HCT116 (cell line): Measurements from ENCODE around the gene DEPDC1B. TPM values are rescaled to one million over a fixed set of nuclear protein-coding genes. Genes with fewer than 3 reads are reported as not detected.

Source experiments
- ATAC-seq: fragments of 200-7000 bp; cut with Tn5 transposase; 2 replicates; pipeline ENCODE4 v1.9.1; 2020; ENCODE audit warnings: mild to moderate bottlenecking, moderate library complexity
- BruUV-seq: library from RNA; stranded (reverse); fragments of 400-500 nt; replicated peaks from 2 replicates; lab custom pipeline; 2021; lab: Mats Ljungman, UMichigan
- CTCF ChIA-PET: fragments of 300-600 bp; sonication (Branson Sonifier 250); formaldehyde crosslinking; loops from one replicate; lab custom pipeline; 2021; ENCODE audit warnings: antibody characterized with exemption; lab: Charles Lee
- POLR2A ChIA-PET: fragments of 300-600, 350-600 bp; sonication (Branson Sonifier 250); formaldehyde crosslinking; loops from one replicate; lab custom pipeline; 2021; ENCODE audit warnings: antibody characterized with exemption; lab: Charles Lee
- RAD21 ChIA-PET, 2 experiments: fragments of 300-600 bp; sonication (Branson Sonifier 250); formaldehyde crosslinking; loops; one replicate each; lab custom pipeline; 2023; ENCODE audit warnings: low total read pairs in 2 of 2; ENCODE audit not compliant: uncharacterized antibody in 2 of 2, unreplicated experiment in 2 of 2, low non-redundant PET in 1 of 2; lab: Charles Lee
- DNase-seq: peaks from one replicate; pipeline ENCODE4 v3.0.0-alpha.2; 2010; ENCODE audit warnings: low read depth, low spot score
- H2AFZ ChIP-seq: fragments of 200-600 bp; shearing (Covaris generic), sonication (generic); 2 replicates; pipeline ENCODE4 v1.6.1; 2017; ENCODE audit warnings: low read depth, mixed run types, mixed read lengths, antibody characterized with exemption, low read length; ENCODE audit not compliant: poor library complexity, severe bottlenecking
- H3K27ac ChIP-seq: 2 replicates; pipeline ENCODE4 v1.5.1; 2012; ENCODE audit warnings: low read depth, low read length
- H3K27me3 ChIP-seq: fragments of 200-600 bp; sonication (generic); 2 replicates; pipeline ENCODE4 v1.6.1; 2016; ENCODE audit warnings: mixed run types, low read length, mixed read lengths; ENCODE audit not compliant: insufficient read depth
- H3K36me3 ChIP-seq, 2 experiments: fragments of 200-500 bp in 1 of 2; fragments of 200-600 bp in 1 of 2; sonication (Bioruptor generic) in 1 of 2; sonication (generic) in 1 of 2; 2 replicates each; pipeline versions ENCODE4 v1.5.1 to v1.6.1; 2014 to 2016; ENCODE audit warnings: low read length in 2 of 2, inconsistent platforms in 1 of 2, mixed read lengths in 1 of 2, mixed run types in 1 of 2; ENCODE audit not compliant: insufficient read depth in 2 of 2, control insufficient read depth in 1 of 2
- H3K4me1 ChIP-seq, 2 experiments: fragments of 200-600 bp in 1 of 2; sonication (generic) in 1 of 2; 2 replicates each; pipeline versions ENCODE4 v1.5.1 to v1.6.1; 2012 to 2017; ENCODE audit warnings: low read length in 2 of 2, inconsistent platforms in 1 of 2, mild to moderate bottlenecking in 1 of 2, mixed read lengths in 1 of 2, mixed run types in 1 of 2, moderate library complexity in 1 of 2; ENCODE audit not compliant: insufficient read depth in 2 of 2, control insufficient read depth in 1 of 2
- H3K4me2 ChIP-seq: fragments of 200-600 bp; sonication (generic); 2 replicates; pipeline ENCODE4 v1.6.1; 2017; ENCODE audit warnings: mixed run types, low read length, mixed read lengths
- H3K4me3 ChIP-seq, 2 experiments: fragments of 200-600 bp in 1 of 2; sonication (generic) in 1 of 2; replicated peaks in 1 of 2; 2 replicates each; pipeline ENCODE4 v1.5.1; 2011 to 2016; ENCODE audit warnings: low read length in 2 of 2, control low read depth in 1 of 2, low read depth in 1 of 2, mild to moderate bottlenecking in 1 of 2, mixed read lengths in 1 of 2, mixed run types in 1 of 2
- H3K79me2 ChIP-seq: fragments of 200-600 bp; sonication (generic); 2 replicates; pipeline ENCODE4 v1.6.1; 2017; ENCODE audit warnings: mild to moderate bottlenecking, mixed run types, low read length, moderate library complexity, mixed read lengths; ENCODE audit not compliant: insufficient read depth
- H3K9ac ChIP-seq: fragments of 200-600 bp; sonication (generic); 2 replicates; pipeline ENCODE4 v1.6.1; 2016; ENCODE audit warnings: low read length, mixed read lengths
- H3K9me2 ChIP-seq: fragments of 200-600 bp; sonication (generic), shearing (Covaris generic); 2 replicates; pipeline ENCODE4 v1.6.1; 2017; ENCODE audit warnings: mixed run types, mild to moderate bottlenecking, moderate library complexity; ENCODE audit not compliant: insufficient read depth
- H3K9me3 ChIP-seq, 2 experiments: fragments of 200-500 bp in 1 of 2; fragments of 200-600 bp in 1 of 2; sonication (Bioruptor generic) in 1 of 2; sonication (generic) in 1 of 2; 2 replicates each; pipeline ENCODE4 v1.6.1; 2014 to 2017; ENCODE audit warnings: low read length in 2 of 2, mixed read lengths in 2 of 2, inconsistent platforms in 1 of 2, low read depth in 1 of 2, mild to moderate bottlenecking in 1 of 2, mixed run types in 1 of 2, moderate library complexity in 1 of 2; ENCODE audit not compliant: control insufficient read depth in 1 of 2, insufficient read depth in 1 of 2
- H4K20me1 ChIP-seq: fragments of 200-600 bp; sonication (generic), shearing (Covaris generic); 2 replicates; pipeline ENCODE4 v1.6.1; 2017; ENCODE audit warnings: mixed run types, mild to moderate bottlenecking, moderate library complexity; ENCODE audit not compliant: insufficient read depth
- ATF3 ChIP-seq: IDR thresholded peaks from 2 replicates; pipeline ENCODE4 v1.6.1; 2012
- EZH2phosphoT487 ChIP-seq: fragments of 200-600 bp; IDR thresholded peaks from 2 replicates; pipeline ENCODE4 v1.6.1; 2018; ENCODE audit warnings: antibody characterized with exemption, borderline replicate concordance
- JUND ChIP-seq: IDR thresholded peaks from 2 replicates; pipeline ENCODE4 v1.6.1; 2012
- POLR2A ChIP-seq: IDR thresholded peaks from 2 replicates; pipeline ENCODE4 v1.7.0; 2011; ENCODE audit warnings: borderline replicate concordance; ENCODE audit not compliant: insufficient read depth, insufficient read length; ENCODE audit errors: extremely low read depth
- POLR2AphosphoS5 ChIP-seq: IDR thresholded peaks from 2 replicates; pipeline ENCODE4 v1.6.1; 2011; ENCODE audit warnings: mild to moderate bottlenecking, low read depth, low read length, moderate library complexity
- SIN3A ChIP-seq: IDR thresholded peaks from 2 replicates; pipeline ENCODE4 v1.6.1; 2012; ENCODE audit warnings: low read depth
- SP1 ChIP-seq: IDR thresholded peaks from 2 replicates; pipeline ENCODE4 v1.6.1; 2012; ENCODE audit warnings: low read depth
- SRF ChIP-seq: IDR thresholded peaks from 2 replicates; pipeline ENCODE4 v1.6.1; 2012; ENCODE audit warnings: low read depth
- TCF7L2 ChIP-seq: IDR thresholded peaks from 2 replicates; pipeline ENCODE4 v1.7.0; 2011; ENCODE audit warnings: borderline replicate concordance, inconsistent platforms; ENCODE audit not compliant: insufficient read depth, insufficient read length; ENCODE audit errors: extremely low read depth
- YY1 ChIP-seq: IDR thresholded peaks from 2 replicates; pipeline ENCODE4 v1.6.1; 2011; ENCODE audit warnings: low read length, low read depth, moderate library complexity, mild to moderate bottlenecking; ENCODE audit not compliant: insufficient replicate concordance; ENCODE audit errors: extremely low read depth
- ZFX ChIP-seq: fragments of 450-650 bp; IDR thresholded peaks from 2 replicates; pipeline ENCODE4 v1.6.1; 2017
- intact Hi-C: fragments of 100-400 bp; cut with micrococcal nuclease; formaldehyde crosslinking; loops from 2 replicates; pipeline ENCODE4 v1.10.0; 2022
- total RNA-seq: library from RNA; stranded (reverse); gene quantifications from one replicate; pipeline ENCODE4 v1.2.1, GENCODE V29; 2021; ENCODE audit not compliant: unreplicated experiment

The DEPDC1B gene
- total RNA-seq, 1 experiment from 2014 or later, result 39.7 TPM

- no peak overlapping the region for H2AFZ ChIP-seq
- ChIA-PET CTCF (no interaction called here), POLR2A (no interaction called here), RAD21 (no interaction called here)
- H3K27me3 ChIP-seq, result no peaks in the 10 kb centered on the region
- peaks cover 0 to 5% of the 10 kb centered on the region in 2 experiments; a peak in 2 of 4 replicates for H3K36me3 ChIP-seq
- ATAC-seq, result no peak
- BruUV-seq, result no TSS peak
- no peak overlapping the region for H3K9ac ChIP-seq
- H3K4me3 ChIP-seq, result no peak overlapping the region
- no peaks in the 10 kb centered on the region for H3K9me2 ChIP-seq
- intact Hi-C loops, result no loop called here
- no peak overlapping the region for H3K27ac ChIP-seq
- no peak overlapping the region for H3K4me2 ChIP-seq
- H3K9me3 ChIP-seq, result no peaks in the 10 kb centered on the region; a peak in 1 of 4 replicates
- H3K4me1 ChIP-seq, result no peaks in the 10 kb centered on the region
- no peak for TF ChIP-seq ZFX
- no peak for TF ChIP-seq TCF7L2
- TF ChIP-seq SIN3A, result no peak
- no peak for TF ChIP-seq POLR2AphosphoS5
- no peak for TF ChIP-seq SP1
- TF ChIP-seq EZH2phosphoT487, result no peak
- TF ChIP-seq ATF3, result no peak
- TF ChIP-seq SRF, result no peak
- H3K79me2 ChIP-seq, result no peaks in the 10 kb centered on the region
- H4K20me1 ChIP-seq, result no peaks in the 10 kb centered on the region
- no peak for DNase-seq
Observed at GRCh38 chr5:60636001-60636400, 64.0 kb downstream of the DEPDC1B start.

GRCh38 chr5:60634051-60634450, 65.9 kb downstream of the DEPDC1B start:
- ChIA-PET POLR2A (no interaction called here), CTCF (no interaction called here)
- BruUV-seq, result no TSS peak

More at GRCh38 chr5:60634051-60634450, 65.9 kb downstream of the DEPDC1B start:
- no peaks in the 10 kb centered on the region for H3K79me2 ChIP-seq
- no peak overlapping the region for H3K27ac ChIP-seq
- no peak overlapping the region for H3K4me3 ChIP-seq
- H3K9me3 ChIP-seq, result no peaks in the 10 kb centered on the region; a peak in 1 of 4 replicates
- no peaks in the 10 kb centered on the region for H4K20me1 ChIP-seq
- no peak overlapping the region for H2AFZ ChIP-seq
- RAD21 ChIA-PET, result no interaction called here
- no peaks in the 10 kb centered on the region for H3K27me3 ChIP-seq
- TF ChIP-seq ATF3 (no peak), ZFX (no peak), POLR2A (no peak), SRF (no peak), YY1 (no peak), SIN3A (no peak), SP1 (no peak), JUND (no peak)
- DNase-seq, result no peak
- no peak for ATAC-seq
- no peak overlapping the region for H3K4me2 ChIP-seq
- intact Hi-C loops, result no loop called here
- peaks cover 7 to 8% of the 10 kb centered on the region in 2 experiments; a peak in 2 of 4 replicates for H3K36me3 ChIP-seq
- no peaks in the 10 kb centered on the region for H3K4me1 ChIP-seq
- no peak overlapping the region for H3K9ac ChIP-seq
- H3K9me2 ChIP-seq, result no peaks in the 10 kb centered on the region
